ENCODE measurements around the gene ZBTB7C. TPM values are rescaled to one million over a fixed set of nuclear protein-coding genes. Genes with fewer than 3 reads are reported as not detected.

The ZBTB7C gene
- total and polyA plus RNA-seq, 2 donors (not counting 1 experiment from before 2014, with no cell fraction given) = not detected

- ChIA-PET CTCF (no interaction called here), POLR2A (no interaction called here)
- Histone ChIP-seq H4K20me1 (ENCODE audit: control insufficient read depth, insufficient read depth, low read length, poor library complexity, severe bottlenecking) (no peaks in the 10 kb centered on the region), H3K27ac (ENCODE audit: low read length in 2 of 2) (no peak overlapping the region), H3K27me3 (replicated peaks in 1 of 4; ENCODE audit: control extremely low read depth in 1 of 4, control insufficient read depth in 3 of 4, insufficient read depth in 4 of 4, low read length in 3 of 4) (peaks cover 0 to 14% (median 4%) of the 10 kb centered on the region in 4 experiments), H3K9me3 (ENCODE audit: control extremely low read depth in 1 of 3, control insufficient read depth in 2 of 3, insufficient read depth in 1 of 3, low read length in 2 of 3) (peaks cover 0 to 4% (median 0%) of the 10 kb centered on the region in 3 donors), H3K9ac (ENCODE audit: low read length) (no peak overlapping the region), H2AFZ (ENCODE audit: insufficient read depth, low read depth, low read length, poor library complexity, severe bottlenecking) (no peak overlapping the region), H3K4me3 (ENCODE audit: control extremely low read depth in 1 of 5, extremely low read depth in 1 of 5, insufficient read depth in 1 of 5, low read depth in 2 of 5, low read length in 4 of 5) (no peak overlapping the region), H3K4me1 (ENCODE audit: control insufficient read depth in 2 of 2, insufficient read depth in 2 of 2, low read length in 2 of 2) (no peaks in the 10 kb centered on the region), H3K36me3 (replicated peaks in 1 of 2; ENCODE audit: control extremely low read depth in 1 of 2, control insufficient read depth in 1 of 2, extremely low read depth in 1 of 2, insufficient read depth in 2 of 2, low read length in 1 of 2) (no peaks in the 10 kb centered on the region), H3K79me2 (ENCODE audit: control insufficient read depth, insufficient read depth, low read length) (no peaks in the 10 kb centered on the region), H3K4me2 (replicated peaks; ENCODE audit: low read depth, low read length, poor library complexity, severe bottlenecking) (no peak overlapping the region)
- intact Hi-C loops (cut with micrococcal nuclease) = no loop called here
- TF ChIP-seq CTCF (IDR thresholded peaks at IDR 0.05) (no peak), EZH2 (IDR thresholded peaks at IDR 0.05; ENCODE audit: borderline replicate concordance, insufficient read depth, low read depth, low read length, poor library complexity, severe bottlenecking) (no peak)
- peaks cover 39% of the 10 kb centered on the region for H3K27me3 Mint-ChIP-seq
- H3K4me3 Mint-ChIP-seq = no peak overlapping the region
- DNase-seq = no peak
- ATAC-seq (ENCODE audit: low read depth) = no peak
- H3K9me3 Mint-ChIP-seq (ENCODE audit: insufficient read depth) = no peaks in the 10 kb centered on the region
- 96% methylated on average over 3 of the region's 3 CpGs for WGBS (ENCODE audit: insufficient coverage)
- no peak overlapping the region for H3K27ac Mint-ChIP-seq
- H3K4me1 Mint-ChIP-seq = no peaks in the 10 kb centered on the region
Measured at GRCh38 chr18:48142353-48142752, 266.8 kb downstream of the ZBTB7C start.

GRCh38 chr18:48140731-48141130, 268.5 kb downstream of the ZBTB7C start:
- Histone ChIP-seq H3K27ac (ENCODE audit: low read length in 2 of 2) (no peak overlapping the region), H3K4me2 (replicated peaks; ENCODE audit: low read depth, low read length, poor library complexity, severe bottlenecking) (no peak overlapping the region), H2AFZ (ENCODE audit: insufficient read depth, low read depth, low read length, poor library complexity, severe bottlenecking) (no peak overlapping the region), H3K36me3 (replicated peaks in 1 of 2; ENCODE audit: control extremely low read depth in 1 of 2, control insufficient read depth in 1 of 2, extremely low read depth in 1 of 2, insufficient read depth in 2 of 2, low read length in 1 of 2) (no peaks in the 10 kb centered on the region), H3K79me2 (ENCODE audit: control insufficient read depth, insufficient read depth, low read length) (no peaks in the 10 kb centered on the region), H3K9me3 (ENCODE audit: control extremely low read depth in 1 of 3, control insufficient read depth in 2 of 3, insufficient read depth in 1 of 3, low read length in 2 of 3) (peaks cover 0 to 5% (median 0%) of the 10 kb centered on the region in 3 donors), H3K4me3 (ENCODE audit: control extremely low read depth in 1 of 5, extremely low read depth in 1 of 5, insufficient read depth in 1 of 5, low read depth in 2 of 5, low read length in 4 of 5) (no peak overlapping the region), H3K27me3 (replicated peaks in 1 of 4; ENCODE audit: control extremely low read depth in 1 of 4, control insufficient read depth in 3 of 4, insufficient read depth in 4 of 4, low read length in 3 of 4) (peaks cover 0 to 20% (median 5%) of the 10 kb centered on the region in 4 experiments), H3K9ac (ENCODE audit: low read length) (no peak overlapping the region), H4K20me1 (ENCODE audit: control insufficient read depth, insufficient read depth, low read length, poor library complexity, severe bottlenecking) (no peaks in the 10 kb centered on the region), H3K4me1 (ENCODE audit: control insufficient read depth in 2 of 2, insufficient read depth in 2 of 2, low read length in 2 of 2) (no peaks in the 10 kb centered on the region)
- ATAC-seq (ENCODE audit: low read depth) = no peak
- DNase-seq = no peak
- Mint-ChIP-seq H3K27ac (no peak overlapping the region), H3K4me3 (no peak overlapping the region), H3K9me3 (ENCODE audit: insufficient read depth) (no peaks in the 10 kb centered on the region), H3K4me1 (peaks cover 2% of the 10 kb centered on the region), H3K27me3 (peaks cover 44% of the 10 kb centered on the region)
- CTCF ChIA-PET = no interaction called here
- POLR2A ChIA-PET = no interaction called here
- 88% methylated on average over 10 of the region's 10 CpGs for WGBS (ENCODE audit: insufficient coverage)
- intact Hi-C loops (cut with micrococcal nuclease) = no loop called here
- TF ChIP-seq EZH2 (IDR thresholded peaks at IDR 0.05; ENCODE audit: borderline replicate concordance, insufficient read depth, low read depth, low read length, poor library complexity, severe bottlenecking) (no peak), CTCF (IDR thresholded peaks at IDR 0.05) (no peak)

All from B cell (primary cell).